Thyroid gland (tissue), 4 donors: Measurements from ENCODE around the gene GYS1.
"Not testable (repeated sequence)": the region's sequence is repeated elsewhere in the genome, so short reads cannot be mapped to it uniquely, and the experiment has no call there.

ENCODE experiments used
- POLR2A ChIP-seq, 2 donors: fragments of 450-650 bp; IDR thresholded peaks; one replicate each; pipeline ENCODE4 v1.6.1; 2017; ENCODE audit warnings: antibody characterized with exemption in 2 of 2, mild to moderate bottlenecking in 2 of 2, moderate library complexity in 1 of 2
- TF ChIP-seq, protein P1 (sequence below), 6 experiments: fragments of 200-600 bp in 3 of 6; fragments of 450-650 bp in 3 of 6; sonication (generic) in 3 of 6; IDR thresholded peaks; one replicate each; pipeline ENCODE4 v1.5.1; 2016 to 2019; ENCODE audit warnings: antibody characterized with exemption in 6 of 6, mild to moderate bottlenecking in 2 of 6, inconsistent platforms in 1 of 6, moderate library complexity in 1 of 6

DNA sequence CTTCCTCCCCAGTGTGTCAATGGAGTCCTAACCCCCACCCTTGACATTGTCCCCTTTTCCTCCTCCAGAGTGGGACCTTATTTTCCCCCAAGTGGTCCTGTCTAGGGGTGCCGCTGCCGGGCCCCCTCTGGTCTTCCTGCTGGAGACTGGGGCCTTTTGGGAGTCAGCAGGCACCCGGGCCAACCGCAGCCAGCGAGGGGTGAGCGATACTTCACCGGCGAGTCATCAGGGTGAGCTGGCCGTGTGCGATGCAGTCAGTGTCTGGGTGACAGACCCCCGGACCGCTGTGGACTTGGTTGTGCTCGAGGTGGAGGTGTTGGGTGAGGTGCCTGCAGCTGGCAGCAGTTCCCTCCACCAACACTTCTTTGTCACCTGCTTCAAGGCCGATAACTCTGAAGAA, 36.6 kb upstream of the GYS1 start:
- TF ChIP-seq, protein P1, sequence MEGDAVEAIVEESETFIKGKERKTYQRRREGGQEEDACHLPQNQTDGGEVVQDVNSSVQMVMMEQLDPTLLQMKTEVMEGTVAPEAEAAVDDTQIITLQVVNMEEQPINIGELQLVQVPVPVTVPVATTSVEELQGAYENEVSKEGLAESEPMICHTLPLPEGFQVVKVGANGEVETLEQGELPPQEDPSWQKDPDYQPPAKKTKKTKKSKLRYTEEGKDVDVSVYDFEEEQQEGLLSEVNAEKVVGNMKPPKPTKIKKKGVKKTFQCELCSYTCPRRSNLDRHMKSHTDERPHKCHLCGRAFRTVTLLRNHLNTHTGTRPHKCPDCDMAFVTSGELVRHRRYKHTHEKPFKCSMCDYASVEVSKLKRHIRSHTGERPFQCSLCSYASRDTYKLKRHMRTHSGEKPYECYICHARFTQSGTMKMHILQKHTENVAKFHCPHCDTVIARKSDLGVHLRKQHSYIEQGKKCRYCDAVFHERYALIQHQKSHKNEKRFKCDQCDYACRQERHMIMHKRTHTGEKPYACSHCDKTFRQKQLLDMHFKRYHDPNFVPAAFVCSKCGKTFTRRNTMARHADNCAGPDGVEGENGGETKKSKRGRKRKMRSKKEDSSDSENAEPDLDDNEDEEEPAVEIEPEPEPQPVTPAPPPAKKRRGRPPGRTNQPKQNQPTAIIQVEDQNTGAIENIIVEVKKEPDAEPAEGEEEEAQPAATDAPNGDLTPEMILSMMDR (IDR thresholded peaks at IDR 0.05), result not testable (repeated sequence)
- not testable (repeated sequence) for TF ChIP-seq POLR2A (IDR thresholded peaks at IDR 0.05)
